Gastroesophageal sphincter (tissue), 3 donors: ENCODE measurements around the gene JARID2.

Experiments used
- CTCF ChIP-seq, 4 experiments: fragments of 200-600 bp in 2 of 4; fragments of 450-650 bp in 2 of 4; sonication (generic) in 1 of 4; IDR thresholded peaks; one replicate each; pipeline ENCODE4 v1.5.1; 2017 to 2019; ENCODE audit warnings: antibody characterized with exemption in 4 of 4, mild to moderate bottlenecking in 2 of 4, moderate library complexity in 2 of 4
- EP300 ChIP-seq: sonication (generic); formaldehyde crosslinking; IDR thresholded peaks from one replicate; pipeline ENCODE4 v1.6.1; 2017; ENCODE audit warnings: antibody characterized with exemption, mild to moderate bottlenecking
- POLR2A ChIP-seq, 2 donors: fragments of 450-650 bp; IDR thresholded peaks; one replicate each; pipeline ENCODE4 v1.6.1; 2017; ENCODE audit warnings: antibody characterized with exemption in 2 of 2, mild to moderate bottlenecking in 2 of 2, moderate library complexity in 1 of 2
- POLR2AphosphoS5 ChIP-seq: sonication (generic); formaldehyde crosslinking; IDR thresholded peaks from one replicate; pipeline ENCODE4 v1.6.1; 2017; ENCODE audit warnings: antibody characterized with exemption

- no peak for TF ChIP-seq CTCF (IDR thresholded peaks at IDR 0.05)
- no peak for TF ChIP-seq POLR2AphosphoS5
- no peak for TF ChIP-seq POLR2A (IDR thresholded peaks at IDR 0.05)
- TF ChIP-seq EP300 = no peak
Observed at GRCh38 chr6:15356179-15356578, 110.3 kb downstream of the JARID2 start.
